H1 (cell line): Measurements from ENCODE around the gene RIBC2. TPM values are rescaled to one million over a fixed set of nuclear protein-coding genes. Genes with fewer than 3 reads are reported as not detected.

Experiments
- CTCF ChIA-PET: fragments of 300-600 bp; sonication (Branson Sonifier 250); formaldehyde crosslinking; loops from one replicate; lab custom pipeline; 2021; ENCODE audit not compliant: partially characterized antibody; lab: Charles Lee
- POLR2A ChIA-PET: fragments of 300-600 bp; sonication (Branson Sonifier 250); formaldehyde crosslinking; loops from one replicate; lab custom pipeline; 2021; ENCODE audit warnings: inconsistent platforms; ENCODE audit not compliant: partially characterized antibody; lab: Charles Lee
- DNase-seq, 2 experiments: peaks; one replicate each; pipeline versions ENCODE4 v3.0.0 to v3.0.0-alpha.2; 2010 to 2022; ENCODE audit warnings: low spot score in 2 of 2, low read depth in 1 of 2, mixed read lengths in 1 of 2
- FAIRE-seq: peaks from 2 replicates; lab custom pipeline; 2011; peaks lifted over from hg19 to GRCh38; lab: Jason Lieb, UNC
- H2AFZ ChIP-seq: 2 replicates; pipeline ENCODE4 v1.8.1; 2012; ENCODE audit warnings: low read length, inconsistent platforms
- H2AK5ac ChIP-seq: 2 replicates; pipeline ENCODE4 v1.6.1; 2013; ENCODE audit warnings: low read depth, low read length
- H2BK120ac ChIP-seq: replicated peaks from 2 replicates; pipeline ENCODE3; 2013; ENCODE audit warnings: low read depth, low read length, inconsistent platforms
- H2BK12ac ChIP-seq: 2 replicates; pipeline ENCODE4 v1.6.1; 2013; ENCODE audit warnings: low read depth, low read length
- H2BK15ac ChIP-seq: 2 replicates; pipeline ENCODE4 v1.6.1; 2013; ENCODE audit warnings: low read length
- H2BK20ac ChIP-seq: 2 replicates; pipeline ENCODE4 v1.6.1; 2013; ENCODE audit warnings: low read length
- H2BK5ac ChIP-seq: 2 replicates; pipeline ENCODE4 v1.6.1; 2013; ENCODE audit warnings: low read depth, low read length
- H3K14ac ChIP-seq: 2 replicates; pipeline ENCODE4 v1.6.1; 2013; ENCODE audit warnings: inconsistent platforms; ENCODE audit not compliant: insufficient read length
- H3K18ac ChIP-seq: 2 replicates; pipeline ENCODE4 v1.6.1; 2013; ENCODE audit warnings: low read length; ENCODE audit errors: extremely low read depth
- H3K23ac ChIP-seq: 2 replicates; pipeline ENCODE4 v1.6.1; 2013; ENCODE audit warnings: inconsistent platforms; ENCODE audit not compliant: insufficient read length
- H3K23me2 ChIP-seq: 2 replicates; pipeline ENCODE4 v1.6.1; 2013; ENCODE audit warnings: low read depth, low read length
- H3K27ac ChIP-seq: 2 replicates; pipeline ENCODE4 v1.6.1; 2011; ENCODE audit warnings: low read depth, low read length, inconsistent platforms
- H3K27me3 ChIP-seq, 4 experiments: replicated peaks in 1 of 4; 1 replicate in 1 of 4; 2 replicates in 3 of 4; pipeline versions ENCODE4 v1.6.1 to v1.8.1; 2011 to 2013; ENCODE audit warnings: low read length in 3 of 4, mild to moderate bottlenecking in 3 of 4, inconsistent platforms in 2 of 4, mixed read lengths in 2 of 4, moderate library complexity in 1 of 4; ENCODE audit not compliant: control insufficient read depth in 3 of 4, insufficient read depth in 3 of 4; ENCODE audit errors: extremely low read depth in 1 of 4
- H3K36me3 ChIP-seq, 4 experiments: 2 replicates each; pipeline versions ENCODE4 v1.6.1 to v1.8.1; 2011 to 2013; ENCODE audit warnings: mild to moderate bottlenecking in 4 of 4, low read length in 3 of 4, moderate library complexity in 2 of 4, control low read depth in 1 of 4, inconsistent platforms in 1 of 4; ENCODE audit not compliant: insufficient read depth in 4 of 4, control insufficient read depth in 2 of 4
- H3K4ac ChIP-seq: replicated peaks from 2 replicates; pipeline ENCODE3; 2013; ENCODE audit warnings: low read length, low read depth, mixed read lengths, inconsistent platforms; ENCODE audit not compliant: insufficient read length
- H3K4me1 ChIP-seq, 4 experiments: replicated peaks in 1 of 4; 1 replicate in 1 of 4; 2 replicates in 3 of 4; pipeline versions ENCODE4 v1.6.1 to v1.8.1; 2011 to 2013; ENCODE audit warnings: low read length in 3 of 4, inconsistent platforms in 2 of 4, mixed read lengths in 1 of 4; ENCODE audit not compliant: insufficient read depth in 4 of 4, control insufficient read depth in 3 of 4
- H3K4me2 ChIP-seq, 2 experiments: 2 replicates each; pipeline versions ENCODE4 v1.6.1 to v1.8.1; 2011 to 2013; ENCODE audit warnings: low read depth in 2 of 2, low read length in 2 of 2, control low read depth in 1 of 2, inconsistent platforms in 1 of 2, mild to moderate bottlenecking in 1 of 2; ENCODE audit not compliant: insufficient read depth in 1 of 2
- H3K4me3 ChIP-seq, 4 experiments: fragments of 200-600, 300-600 bp in 1 of 4; sonication (generic), shearing (Covaris generic), sonication (Bioruptor Twin) in 1 of 4; 2 replicates each; pipeline versions ENCODE4 v1.5.1 to v1.8.1; 2011 to 2016; ENCODE audit warnings: low read length in 4 of 4, low read depth in 3 of 4, control low read depth in 2 of 4, inconsistent platforms in 2 of 4, mild to moderate bottlenecking in 2 of 4, mixed read lengths in 1 of 4, moderate library complexity in 1 of 4; ENCODE audit not compliant: insufficient read depth in 2 of 4; ENCODE audit errors: extremely low read depth in 1 of 4
- H3K56ac ChIP-seq: replicated peaks from 2 replicates; pipeline ENCODE3; 2013; ENCODE audit warnings: low read depth, mild to moderate bottlenecking, mixed read lengths, low read length, inconsistent platforms; ENCODE audit not compliant: insufficient read length
- H3K79me1 ChIP-seq: 2 replicates; pipeline ENCODE4 v1.6.1; 2013; ENCODE audit warnings: low read depth, low read length, control low read depth
- H3K79me2 ChIP-seq, 2 experiments: 2 replicates each; pipeline versions ENCODE4 v1.6.1 to v1.8.1; 2012 to 2013; ENCODE audit warnings: low read length in 2 of 2, mild to moderate bottlenecking in 2 of 2, inconsistent platforms in 1 of 2; ENCODE audit not compliant: insufficient read depth in 2 of 2, control insufficient read depth in 1 of 2
- H3K9ac ChIP-seq, 4 experiments: replicated peaks in 1 of 4; 1 replicate in 1 of 4; 2 replicates in 3 of 4; pipeline versions ENCODE4 v1.6.1 to v1.8.1; 2011 to 2013; ENCODE audit warnings: low read depth in 3 of 4, low read length in 3 of 4, control low read depth in 2 of 4, mild to moderate bottlenecking in 2 of 4, moderate library complexity in 2 of 4, inconsistent platforms in 1 of 4; ENCODE audit errors: extremely low read depth in 1 of 4
- H3K9me3 ChIP-seq, 2 experiments: 2 replicates each; pipeline versions ENCODE4 v1.6.1 to v1.8.1; 2012 to 2013; ENCODE audit warnings: mild to moderate bottlenecking in 2 of 2, moderate library complexity in 2 of 2, control low read depth in 1 of 2, inconsistent platforms in 1 of 2, low read depth in 1 of 2, low read length in 1 of 2, mixed read lengths in 1 of 2; ENCODE audit not compliant: insufficient read depth in 2 of 2
- H4K20me1 ChIP-seq, 2 experiments: replicated peaks in 1 of 2; 2 replicates each; pipeline versions ENCODE3 to v1.8.1; 2011 to 2013; ENCODE audit warnings: inconsistent platforms in 2 of 2, low read length in 2 of 2, mild to moderate bottlenecking in 1 of 2; ENCODE audit not compliant: insufficient read depth in 2 of 2, control insufficient read depth in 1 of 2
- H4K5ac ChIP-seq: 2 replicates; pipeline ENCODE4 v1.6.1; 2013; ENCODE audit warnings: low read length, low read depth, mixed read lengths, inconsistent platforms; ENCODE audit not compliant: insufficient read length
- H4K8ac ChIP-seq: 2 replicates; pipeline ENCODE4 v1.8.0; 2013; ENCODE audit warnings: mild to moderate bottlenecking, moderate library complexity, low read length, inconsistent platforms; ENCODE audit not compliant: insufficient read depth; ENCODE audit errors: extremely low read depth
- H4K91ac ChIP-seq: replicated peaks from 2 replicates; pipeline ENCODE3; 2013; ENCODE audit warnings: low read length, mixed read lengths, inconsistent platforms; ENCODE audit not compliant: insufficient read length
- BRCA1 ChIP-seq: IDR thresholded peaks from 2 replicates; pipeline ENCODE4 v1.6.1; 2012; ENCODE audit warnings: low read depth, low read length, improper control_type of control experiment
- CBX8 ChIP-seq: fragments of 300-800, 300-1000 bp; sonication (generic); IDR thresholded peaks from 2 replicates; pipeline ENCODE4 v1.7.1; 2016; ENCODE audit warnings: low read depth, low read length, borderline replicate concordance
- CHD1 ChIP-seq: IDR thresholded peaks from 2 replicates; pipeline ENCODE4 v1.6.1; 2012; ENCODE audit warnings: low read depth, low read length, improper control_type of control experiment
- JUND ChIP-seq: IDR thresholded peaks from 2 replicates; pipeline ENCODE4 v1.6.1; 2011; ENCODE audit warnings: mild to moderate bottlenecking, improper control_type of control experiment, low read length
- NANOG ChIP-seq: IDR thresholded peaks from 2 replicates; pipeline ENCODE4 v1.6.1; 2011; ENCODE audit warnings: low read length, low read depth, mild to moderate bottlenecking, inconsistent platforms; ENCODE audit not compliant: insufficient read depth, poor library complexity, severe bottlenecking
- SIRT6 ChIP-seq: IDR thresholded peaks from one replicate; pipeline ENCODE4 v1.7.1; 2012; ENCODE audit warnings: low read length, inconsistent platforms
- TAF7 ChIP-seq: optimal IDR thresholded peaks from 2 replicates; pipeline ENCODE3; 2011; ENCODE audit warnings: low read depth, mild to moderate bottlenecking, inconsistent platforms, low read length, moderate library complexity, borderline replicate concordance
- WGBS, 2 experiments: shearing (Covaris generic) in 1 of 2; methylation state at CpG; one replicate each; pipeline versions ENCODE4 v1.1.6 to v1.1.7; 2013 to 2015; ENCODE audit warnings: low lambda C conversion rate in 2 of 2, mixed read lengths in 2 of 2, inconsistent platforms in 1 of 2, low coverage in 1 of 2, missing lambda C conversion rate in 1 of 2; ENCODE audit not compliant: insufficient replicate concordance in 2 of 2, insufficient coverage in 1 of 2, insufficient read length in 1 of 2; ENCODE audit errors: extremely low coverage in 1 of 2, missing lambda C conversion rate in 1 of 2; 5-methylcytosine and 5-hydroxymethylcytosine counted together
- polyA plus RNA-seq, 7 experiments: library from polyadenylated mRNA; depleted of rRNA in 3 of 7; stranded (reverse) in 5 of 7; unstranded in 2 of 7; fragments of >200 nt in 5 of 7; fragments of 200-250 nt in 2 of 7; gene quantifications; 1 replicate in 5 of 7; 2 replicates in 1 of 7; 4 replicates in 1 of 7; pipeline versions ENCODE4 v1.2.1 to v1.2.3, GENCODE V29; 2011 to 2013; ENCODE audit warnings: missing spikeins in 2 of 7, mixed read lengths in 2 of 7
- total RNA-seq: library from RNA; stranded (reverse); fragmentation: NEBNext Ultra II Directional; extraction: Animal tissue kit (Norgen Biotek cat#: 25700); gene quantifications from 2 replicates; pipeline ENCODE4 v1.2.1, GENCODE V29; 2021
- TF ChIP-seq, protein P1 (sequence below): IDR thresholded peaks from 2 replicates; pipeline ENCODE4 v1.6.1; 2012; ENCODE audit warnings: low read length, inconsistent platforms

Gene RIBC2
- total and polyA plus RNA-seq, 2 of the 8 experiments (the other 6 are each of a cell fraction or from before 2014, with no cell fraction given), result 0.79 to 2.1 TPM

- H3K36me3 ChIP-seq, result no peaks in the 10 kb centered on the region
- no peak overlapping the region for H4K91ac ChIP-seq
- H3K4me2 ChIP-seq, result no peak overlapping the region
- no peaks in the 10 kb centered on the region for H3K4me1 ChIP-seq
- no peaks in the 10 kb centered on the region for H3K79me2 ChIP-seq
- no peak overlapping the region for H2BK20ac ChIP-seq
- H3K23ac ChIP-seq, result no peak overlapping the region
- no peak overlapping the region for H3K14ac ChIP-seq
- H3K23me2 ChIP-seq, result no peaks in the 10 kb centered on the region
- ChIA-PET POLR2A (interaction anchor here (0.6 kb wide), 1 partner anchor 13 kb away, joined by 3 read pairs; no protein-coding TSS in a partner anchor), CTCF (no interaction called here)
- no peak overlapping the region for H3K27ac ChIP-seq
- no peak overlapping the region for H3K4me3 ChIP-seq
- H3K56ac ChIP-seq, result no peak overlapping the region
- H3K4ac ChIP-seq, result no peak overlapping the region
- H2AFZ ChIP-seq, result no peak overlapping the region
- H4K20me1 ChIP-seq, result no peaks in the 10 kb centered on the region
- no peak overlapping the region for H2BK15ac ChIP-seq
- no peaks in the 10 kb centered on the region for H3K27me3 ChIP-seq
- no peak overlapping the region for H4K8ac ChIP-seq
- H3K9ac ChIP-seq, result no peak overlapping the region
- no peak overlapping the region for H4K5ac ChIP-seq
- DNase-seq, result no peak
- H2BK120ac ChIP-seq, result no peak overlapping the region
- no peak overlapping the region for H2BK5ac ChIP-seq
- FAIRE-seq, result no peak
- no peak overlapping the region for H2BK12ac ChIP-seq
- H2AK5ac ChIP-seq, result no peak overlapping the region
- no peaks in the 10 kb centered on the region for H3K79me1 ChIP-seq
- H3K9me3 ChIP-seq, result no peaks in the 10 kb centered on the region
- WGBS, 2 experiments, result 86% methylated on average over 2 of the region's 2 CpGs; no CpG with 5 or more reads in 1 of the 2 experiments
- H3K18ac ChIP-seq, result no peak overlapping the region
- TF ChIP-seq BRCA1 (no peak), SIRT6 (no peak), CHD1 (no peak), NANOG (no peak), JUND (no peak), CBX8 (no peak), TAF7 (no peak)
- TF ChIP-seq, protein P1, sequence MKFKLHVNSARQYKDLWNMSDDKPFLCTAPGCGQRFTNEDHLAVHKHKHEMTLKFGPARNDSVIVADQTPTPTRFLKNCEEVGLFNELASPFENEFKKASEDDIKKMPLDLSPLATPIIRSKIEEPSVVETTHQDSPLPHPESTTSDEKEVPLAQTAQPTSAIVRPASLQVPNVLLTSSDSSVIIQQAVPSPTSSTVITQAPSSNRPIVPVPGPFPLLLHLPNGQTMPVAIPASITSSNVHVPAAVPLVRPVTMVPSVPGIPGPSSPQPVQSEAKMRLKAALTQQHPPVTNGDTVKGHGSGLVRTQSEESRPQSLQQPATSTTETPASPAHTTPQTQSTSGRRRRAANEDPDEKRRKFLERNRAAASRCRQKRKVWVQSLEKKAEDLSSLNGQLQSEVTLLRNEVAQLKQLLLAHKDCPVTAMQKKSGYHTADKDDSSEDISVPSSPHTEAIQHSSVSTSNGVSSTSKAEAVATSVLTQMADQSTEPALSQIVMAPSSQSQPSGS, result no peak
Measured at GRCh38 chr22:45381348-45381747, 32.1 kb upstream of the RIBC2 start.
